HG03045 (cell line): Measurements from ENCODE around the gene CNPPD1.

ENCODE experiments used
- ATAC-seq: cut with Tn5 transposase; IDR thresholded peaks from one replicate; pipeline ENCODE4 v1.9.1; 2021; ENCODE audit warnings: mild to moderate bottlenecking, moderate library complexity; ENCODE audit not compliant: unreplicated experiment

Gene CNPPD1

DNA sequence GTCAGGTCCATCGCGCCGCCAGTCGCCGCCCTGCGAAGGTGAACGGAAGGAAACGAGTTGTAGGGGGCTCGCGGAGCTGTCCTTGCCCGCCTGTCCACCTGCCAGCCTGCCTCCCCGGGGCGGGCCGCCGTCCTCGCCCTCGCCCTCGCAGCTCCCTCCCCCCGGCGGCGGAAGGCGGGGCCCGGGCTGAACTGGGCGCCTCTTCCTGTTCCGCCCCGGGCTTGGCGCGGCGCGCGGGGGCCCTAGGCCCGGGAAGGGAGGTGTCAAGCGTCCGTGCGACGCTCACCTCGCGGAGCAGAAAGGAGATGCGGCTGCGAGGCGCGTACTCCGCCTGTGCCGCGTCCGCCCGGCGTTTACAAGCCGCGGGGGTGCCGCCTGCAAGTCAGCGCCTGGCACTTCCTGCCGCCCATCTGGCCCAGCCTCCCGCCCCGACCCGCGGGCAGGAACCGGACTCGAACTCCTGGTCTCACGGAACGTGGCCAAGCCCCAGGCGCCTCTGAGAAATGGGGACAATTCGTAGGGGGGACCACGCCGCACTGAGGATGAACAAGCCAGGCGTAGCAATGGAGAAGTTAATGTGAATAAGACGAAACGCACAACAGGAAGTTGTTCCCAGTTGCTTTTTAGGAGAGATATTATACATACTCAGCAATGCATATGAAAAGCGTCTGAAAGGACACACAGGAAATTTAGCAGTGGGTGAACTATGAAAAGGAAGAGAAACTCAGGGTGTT, at the start of gene CNPPD1:
CNPPD1 (minus strand) TSS at position 108 of the 734 bp plus-strand sequence; CDS start at position 11, 97 bp downstream.
- ATAC-seq, result peak; percentile 74

DNA sequence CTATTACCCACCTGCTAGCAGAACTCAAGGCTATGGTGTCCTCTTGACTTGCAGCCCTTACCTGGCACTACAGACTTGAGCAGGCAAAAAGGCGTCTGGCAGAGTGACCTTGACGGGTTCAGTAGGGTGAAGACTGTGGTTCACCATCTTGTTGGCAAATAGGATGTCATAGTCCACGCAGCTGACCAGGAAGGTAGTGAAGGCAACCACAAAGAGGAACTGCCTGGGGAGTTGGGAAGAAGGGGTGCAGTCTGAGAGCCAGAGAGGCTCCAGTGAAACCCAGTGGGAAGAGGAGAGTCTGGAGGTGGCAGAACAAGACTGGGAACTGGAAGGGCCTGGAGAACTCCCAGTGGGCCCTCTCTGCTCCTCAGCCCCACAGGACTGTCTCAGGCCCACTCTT, 48.6 kb upstream of the CNPPD1 start:
- no peak for ATAC-seq

DNA sequence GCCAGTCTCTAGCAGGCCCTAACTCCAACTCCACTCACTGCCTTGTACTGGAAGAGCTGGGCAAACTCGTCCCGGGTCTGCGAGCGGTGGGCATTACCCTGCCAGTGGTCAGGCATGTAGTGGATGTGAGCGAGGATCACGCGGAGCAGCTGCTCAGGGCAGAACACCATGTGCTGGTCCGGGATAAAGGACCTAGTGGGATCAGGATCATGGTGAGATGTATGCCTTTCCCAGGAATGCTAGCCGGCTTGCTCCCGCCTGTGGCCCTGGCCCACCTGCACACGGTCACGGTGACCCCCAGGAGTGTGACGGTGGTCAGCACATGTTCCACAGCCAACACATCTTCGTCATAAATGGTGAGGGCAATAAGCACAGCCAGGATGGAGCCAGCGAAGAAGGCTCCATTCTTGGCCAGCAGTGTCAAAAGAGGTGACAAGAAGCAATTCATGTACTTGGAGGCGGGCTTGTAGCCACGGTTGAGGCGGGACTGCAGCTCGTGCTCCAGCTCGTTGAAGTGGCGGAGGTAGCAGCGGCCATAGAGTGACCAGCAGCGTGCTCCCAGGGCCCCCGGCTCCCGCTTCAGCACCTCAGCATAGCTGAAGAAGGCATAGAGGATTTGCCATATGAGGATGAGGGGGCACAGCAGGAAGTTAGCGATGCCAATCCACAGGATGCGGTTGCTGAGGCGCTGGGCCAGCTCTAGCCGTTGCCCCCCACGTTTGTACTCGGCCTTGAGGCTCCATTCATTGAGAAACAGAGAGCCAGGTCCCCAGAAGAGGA, 47.3 kb upstream of the CNPPD1 start:
- ATAC-seq, result no peak

DNA sequence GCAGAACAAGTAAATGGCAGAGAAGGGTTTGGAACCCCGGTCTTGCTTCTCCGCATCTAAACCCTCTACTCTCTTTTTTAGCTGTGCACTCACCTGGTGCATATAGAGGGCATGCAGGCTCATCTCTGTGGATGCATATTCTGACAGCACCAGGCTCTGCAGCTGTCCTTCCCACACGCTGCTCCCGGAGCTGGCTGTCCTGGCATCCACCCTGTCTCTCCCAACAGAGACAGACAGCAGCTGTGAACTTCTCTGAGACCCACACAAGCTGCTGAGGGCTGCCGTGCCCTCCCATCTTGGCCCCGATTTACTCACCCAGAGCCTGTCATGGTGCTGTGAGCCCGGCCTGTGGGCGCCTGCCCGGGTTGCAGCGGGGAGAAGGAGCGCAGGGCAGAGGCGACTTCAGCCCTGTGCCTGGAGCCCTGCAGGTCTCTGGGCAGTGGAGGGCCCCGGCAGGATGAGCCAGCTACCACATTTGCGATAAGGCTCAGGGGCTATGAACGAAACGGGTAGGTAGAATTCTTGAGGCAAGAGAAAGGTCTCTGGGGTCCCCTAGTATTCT, 45.3 kb upstream of the CNPPD1 start:
- ATAC-seq, result no peak

DNA sequence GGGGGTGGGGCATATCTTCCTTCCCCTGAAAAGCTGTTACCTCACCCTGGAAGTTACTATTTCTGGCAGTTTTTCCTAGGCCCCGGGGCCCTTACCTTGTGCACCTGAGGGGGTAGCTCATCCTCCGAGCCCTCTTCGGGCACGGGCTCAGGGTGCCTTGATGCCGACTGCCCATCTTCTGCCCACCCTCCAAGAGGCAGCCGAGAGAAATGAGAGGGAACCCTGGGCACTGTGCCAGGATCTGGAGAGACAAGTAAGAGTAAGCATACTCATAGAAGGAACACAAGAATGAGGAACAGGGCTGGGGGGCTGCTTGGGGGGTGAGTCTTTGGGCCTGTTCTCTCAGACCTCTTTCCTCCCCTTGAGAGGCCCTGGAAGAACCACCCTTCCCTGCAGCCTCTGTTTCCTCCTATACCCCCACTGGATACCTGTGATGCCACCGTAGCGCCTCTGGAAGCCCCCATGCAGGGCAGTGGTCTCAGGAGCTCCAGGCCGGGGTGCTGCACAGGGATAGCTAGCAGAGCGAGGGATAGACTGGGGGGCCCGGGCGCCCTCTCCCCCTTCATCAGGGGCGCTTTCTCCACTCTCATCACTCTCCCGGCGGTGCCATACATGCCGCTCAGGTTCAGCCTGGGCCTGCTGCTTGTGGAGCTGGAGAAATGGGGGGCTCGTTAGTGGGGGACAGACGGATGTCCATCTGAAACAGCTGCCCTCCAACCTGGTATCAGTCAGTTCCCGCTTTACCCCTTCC, 44.1 kb upstream of the CNPPD1 start:
- no peak for ATAC-seq

DNA sequence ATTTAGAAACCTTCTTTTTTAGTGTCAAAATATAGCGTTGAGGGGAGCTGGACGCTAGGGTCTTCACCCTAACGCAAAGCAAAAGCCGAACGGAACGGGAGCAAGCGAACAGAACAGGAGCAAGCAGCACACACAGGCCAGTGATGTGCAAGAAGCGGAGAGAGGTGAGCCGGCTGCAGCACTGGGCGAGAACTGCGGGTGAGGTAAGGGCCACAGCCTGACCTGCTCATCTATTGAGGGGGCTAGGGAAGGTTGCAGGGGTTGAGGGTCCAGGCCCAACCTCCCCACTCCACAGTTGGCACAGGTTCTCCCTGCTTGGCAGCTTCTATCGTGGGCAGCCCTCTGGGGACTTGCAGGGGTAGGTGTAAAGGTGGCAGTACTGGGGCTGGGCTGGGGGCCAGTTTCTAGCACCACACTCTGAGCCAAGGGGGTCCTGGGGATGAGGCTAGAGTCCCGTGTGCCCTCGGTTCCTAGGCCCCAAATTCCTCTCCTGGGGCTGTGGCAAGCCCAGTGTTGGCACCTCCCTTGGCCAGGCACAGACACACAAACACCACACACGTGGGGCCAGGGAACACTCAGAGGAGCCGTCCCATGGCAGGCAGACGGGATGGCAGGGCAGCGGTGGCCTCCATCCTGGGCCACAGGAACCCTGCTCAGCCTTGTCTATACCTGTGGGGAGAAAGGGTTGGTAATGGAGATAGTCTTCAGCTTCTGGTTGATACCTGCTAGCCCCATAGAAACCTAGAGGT, 43.2 kb upstream of the CNPPD1 start:
- ATAC-seq, result no peak

DNA sequence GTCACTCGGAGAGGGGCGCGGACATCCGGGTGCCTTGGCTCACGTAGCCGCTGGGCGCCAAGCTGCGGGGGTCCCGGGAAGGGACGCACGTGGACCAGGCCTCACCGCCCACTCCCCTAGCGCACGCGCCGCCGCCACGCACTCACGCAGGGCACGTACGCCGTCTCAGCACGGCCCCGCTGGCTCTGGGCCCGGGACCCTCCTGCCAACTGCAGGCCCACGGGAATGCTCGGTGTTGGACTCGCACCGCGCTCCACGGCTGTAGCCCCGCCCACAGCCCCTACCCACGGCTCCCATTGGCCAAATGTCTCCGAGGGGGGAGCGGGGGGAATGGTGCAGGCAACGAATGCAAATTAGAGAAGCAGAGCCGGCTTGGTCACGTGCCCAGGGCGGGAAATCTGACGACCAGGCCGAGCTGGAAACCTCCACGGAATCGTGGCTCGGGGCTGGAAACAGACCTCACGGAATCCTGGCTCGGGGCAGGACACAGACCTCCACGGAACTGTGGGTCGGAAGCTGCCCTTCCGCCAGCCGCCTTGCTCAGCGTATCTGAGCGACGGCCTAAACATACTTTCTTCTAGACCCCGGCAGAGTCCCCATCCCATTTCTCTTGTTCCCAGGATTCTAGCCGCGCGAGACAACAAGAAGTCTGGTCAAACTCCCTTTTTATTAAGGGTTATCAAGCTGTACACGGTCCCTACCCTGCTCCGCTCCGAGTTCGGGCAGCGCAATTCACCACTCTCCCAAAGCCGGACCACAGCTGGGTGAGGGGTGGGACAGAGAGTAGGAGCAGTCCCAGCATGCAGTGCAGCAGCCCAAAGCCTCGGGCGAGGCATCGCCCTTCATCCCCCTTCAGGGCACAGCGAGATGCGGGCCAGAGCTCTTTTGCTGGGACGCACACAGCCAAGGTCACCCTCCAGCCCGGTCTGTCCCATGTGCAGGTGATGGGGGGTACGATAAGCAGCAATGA, 42.3 kb upstream of the CNPPD1 start, which contains the start of gene ABCB6:
ABCB6 (minus strand) TSS at position 227 of the 970 bp plus-strand sequence. CDS start 285 bp downstream, outside the sequence.
- peak; percentile 67 for ATAC-seq

DNA sequence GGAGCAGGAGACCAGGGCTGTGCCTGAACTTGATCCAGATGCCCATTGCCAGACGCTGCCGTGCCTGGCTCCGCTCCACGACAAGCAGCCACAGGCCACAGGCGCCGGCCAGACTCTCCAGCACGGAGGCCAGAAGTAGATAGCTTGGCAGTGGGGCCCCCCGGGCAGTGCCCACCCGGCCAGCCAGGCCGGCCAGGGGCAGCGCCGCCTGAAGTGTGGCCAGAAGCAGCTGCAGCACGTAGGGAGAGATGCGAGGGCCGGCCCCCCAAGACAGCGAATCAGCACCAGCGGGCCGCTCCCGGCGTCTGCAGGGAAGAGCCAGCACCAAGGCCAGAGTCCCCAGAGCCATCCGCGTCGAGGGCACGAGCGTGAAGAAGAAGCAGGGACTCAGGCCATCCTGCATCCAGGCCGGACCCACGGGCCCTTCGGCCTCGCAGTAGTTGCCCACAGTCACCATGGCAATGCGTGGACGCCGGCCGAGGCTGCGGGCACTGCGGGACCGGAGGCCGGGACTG, 41.5 kb upstream of the CNPPD1 start:
- ATAC-seq, result peak; percentile 18

DNA sequence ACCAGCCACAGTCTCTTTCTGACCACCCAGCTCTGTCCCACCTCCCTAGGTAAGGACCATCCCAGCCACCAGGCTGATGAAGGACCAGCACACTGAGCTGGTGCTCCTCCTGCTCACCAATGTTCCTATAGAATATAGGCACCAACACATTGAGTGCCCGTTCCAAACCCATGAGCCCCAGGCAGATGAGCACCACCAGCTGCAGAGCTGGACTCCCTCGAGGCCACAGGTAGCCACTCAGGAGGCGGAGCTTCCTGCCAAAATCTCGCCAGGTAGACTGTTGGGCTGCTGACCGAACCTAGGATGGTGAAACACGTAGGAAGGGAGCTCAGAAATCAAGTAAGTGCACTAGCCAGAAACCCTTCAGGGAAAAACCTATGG, 39.8 kb upstream of the CNPPD1 start:
- no peak for ATAC-seq

DNA sequence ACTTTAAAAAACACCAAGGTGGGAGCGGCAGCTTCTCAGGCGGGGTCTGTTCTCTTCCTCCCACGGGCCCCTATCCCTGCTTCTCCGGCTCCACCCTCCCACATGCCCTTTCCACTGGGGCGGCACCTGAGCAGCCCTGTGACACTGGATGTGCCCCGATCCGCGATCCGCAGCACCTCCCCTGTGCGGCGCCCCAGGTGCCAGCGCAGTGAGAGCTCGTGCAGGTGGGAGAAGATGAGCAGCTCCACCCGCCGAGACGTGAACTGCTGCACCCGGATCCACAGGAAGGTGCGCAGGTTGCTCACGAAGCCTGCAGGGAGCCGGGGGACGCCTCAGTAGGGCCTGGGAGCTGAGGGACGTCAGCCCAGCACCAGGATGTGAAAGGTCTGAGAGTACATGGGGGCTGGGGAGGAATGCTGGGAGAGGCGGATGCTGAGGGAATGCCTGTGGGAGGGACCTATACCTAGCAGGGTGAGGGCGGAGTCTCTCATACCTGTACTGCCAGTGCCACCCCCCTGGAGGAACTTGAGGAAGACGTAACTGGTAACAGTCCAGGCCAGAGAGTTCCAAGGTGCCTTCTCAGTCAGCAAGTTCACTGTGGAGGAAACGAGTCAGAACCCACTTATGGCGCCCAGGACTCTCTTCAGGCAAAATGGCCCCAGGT, 39.3 kb upstream of the CNPPD1 start:
- ATAC-seq, result no peak

DNA sequence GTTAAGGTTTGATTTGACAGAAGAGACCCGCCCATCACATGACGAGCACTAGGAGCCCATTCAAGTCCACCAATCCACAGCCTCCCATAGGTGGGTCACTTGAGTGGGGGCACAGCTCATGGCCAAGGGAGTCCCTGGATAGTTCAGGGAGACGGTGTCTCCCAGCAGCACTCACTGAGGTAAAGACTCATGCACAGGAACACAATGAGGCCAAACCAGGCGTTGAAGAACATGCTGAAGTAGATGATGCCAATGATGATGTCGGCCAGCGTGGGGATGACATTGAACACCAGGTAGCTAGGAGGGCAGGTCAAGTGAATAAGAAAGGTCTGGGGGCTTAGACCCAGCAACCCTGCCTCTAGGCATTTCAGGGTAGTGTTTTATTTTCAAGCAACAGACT, 38.1 kb upstream of the CNPPD1 start:
- ATAC-seq, result no peak

DNA sequence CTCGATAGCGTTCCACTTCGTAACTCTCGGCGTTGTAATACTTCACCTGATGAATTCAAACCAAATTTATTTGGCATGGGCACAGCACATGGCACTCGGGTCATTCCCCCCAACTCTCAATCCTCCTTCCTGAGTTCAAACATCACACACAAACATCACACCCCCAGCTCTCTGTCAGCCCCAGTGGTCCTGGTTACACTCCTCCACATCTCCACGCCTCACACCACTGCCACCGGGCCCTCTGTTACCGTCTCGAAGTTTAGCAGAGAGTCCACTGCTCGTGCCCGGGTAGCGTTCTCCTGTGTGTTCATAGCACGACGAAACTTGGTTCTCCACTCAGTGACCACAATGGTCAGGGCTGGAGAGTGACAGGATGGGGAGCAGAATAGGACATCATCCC, 37.4 kb upstream of the CNPPD1 start:
- no peak for ATAC-seq

DNA sequence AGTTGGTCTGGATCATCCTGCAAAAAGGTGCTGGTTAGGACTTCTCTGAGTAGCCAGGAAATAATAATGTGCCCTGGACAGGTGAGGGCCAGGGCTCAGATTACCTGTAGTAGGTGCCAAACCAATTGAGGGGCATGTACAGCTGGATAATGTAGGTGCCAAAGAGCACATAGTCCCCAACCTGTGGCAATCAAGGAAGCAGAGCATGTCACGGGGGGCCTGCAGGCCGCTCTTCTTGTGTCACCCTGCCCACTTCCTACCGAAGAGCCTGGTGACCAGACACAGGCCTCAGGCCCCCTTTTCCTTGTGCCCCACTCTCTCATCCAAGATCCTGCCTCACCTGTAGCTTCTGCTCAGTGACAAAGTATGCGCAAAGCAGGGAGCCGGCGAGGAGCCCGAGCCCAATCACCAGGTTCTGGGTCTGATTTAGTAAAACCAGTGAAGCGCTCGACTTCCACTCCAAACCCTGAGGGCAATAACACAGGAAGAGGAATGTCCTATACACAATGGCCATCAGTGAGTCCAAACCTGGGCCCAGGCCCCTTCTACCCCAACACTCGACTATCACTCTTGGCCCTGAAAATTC, 36.9 kb upstream of the CNPPD1 start:
- no peak for ATAC-seq

DNA sequence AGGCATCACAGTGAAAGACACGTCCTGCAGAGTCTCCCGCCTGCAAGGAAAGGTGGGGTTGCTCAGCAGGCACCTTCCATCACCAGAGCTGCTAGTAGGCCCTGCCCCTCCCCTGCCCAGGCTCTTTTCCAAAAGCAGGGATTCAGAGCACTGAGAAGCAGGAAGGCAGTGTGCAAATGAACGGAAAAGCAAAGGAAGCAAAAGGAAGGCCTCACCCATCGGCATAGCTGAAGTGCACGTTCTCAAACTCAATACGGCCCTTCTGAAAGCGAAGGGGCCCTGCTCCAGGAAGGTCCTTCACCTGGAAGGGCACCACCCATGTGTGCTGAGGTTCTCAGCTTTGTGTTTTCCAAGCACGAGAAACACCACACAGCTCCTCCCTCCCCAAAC, 36.3 kb upstream of the CNPPD1 start:
- no peak for ATAC-seq

DNA sequence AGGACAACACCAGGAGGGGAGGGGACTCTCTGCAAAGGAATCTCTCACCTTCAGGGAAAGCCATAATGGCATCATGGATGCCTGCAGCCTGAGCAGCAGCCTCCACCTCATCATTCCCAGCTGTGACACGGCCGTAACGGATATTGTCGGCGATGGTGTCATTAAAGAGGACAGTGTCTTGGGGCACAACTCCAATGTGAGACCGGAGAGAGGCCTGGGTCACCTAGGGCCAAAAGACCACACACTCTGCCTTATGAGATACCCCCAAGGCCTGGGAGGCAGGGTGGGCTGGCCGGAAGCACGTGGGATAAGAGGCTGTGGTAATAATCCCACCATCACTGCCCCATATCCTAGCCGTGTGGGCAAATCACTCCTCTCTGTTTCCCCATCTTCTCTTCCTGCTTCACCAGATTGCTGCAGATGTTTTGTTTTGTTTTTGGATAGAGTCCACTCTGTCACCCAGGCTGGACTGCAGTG, 34.2 kb upstream of the CNPPD1 start:
- ATAC-seq, result no peak

DNA sequence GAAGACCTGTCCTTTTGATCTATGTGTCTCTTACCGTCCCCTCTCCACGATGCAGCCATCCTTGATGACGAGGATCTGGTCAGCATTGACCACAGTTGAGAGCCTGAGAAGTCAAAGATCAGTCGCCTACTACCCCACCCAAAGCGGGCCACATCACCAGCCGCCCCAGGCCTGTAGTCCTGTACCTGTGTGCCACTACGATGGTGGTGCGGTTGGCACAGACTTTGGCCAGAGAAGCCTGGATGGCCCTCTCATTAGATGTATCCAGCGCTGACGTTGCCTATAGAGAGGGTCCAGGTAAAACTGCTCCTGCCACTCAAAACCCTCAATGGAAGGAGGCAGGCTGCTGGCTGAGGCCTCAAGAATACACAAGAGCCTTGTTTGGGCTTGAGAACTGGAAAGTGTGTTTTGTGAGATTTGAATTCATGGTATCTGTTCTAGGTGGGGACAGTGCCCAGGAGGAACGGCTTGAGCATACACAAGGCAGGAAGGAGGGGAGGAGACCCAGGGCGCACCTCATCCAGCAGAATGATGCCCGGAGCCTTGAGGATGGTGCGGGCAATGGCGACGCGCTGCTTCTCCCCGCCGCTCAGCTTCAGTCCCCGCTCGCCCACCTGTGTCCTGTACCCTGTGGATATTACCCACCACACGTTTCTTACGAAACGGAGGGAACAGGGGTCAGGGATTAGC, 33.6 kb upstream of the CNPPD1 start:
- no peak for ATAC-seq
